Neural progenitor cell (in vitro differentiated cells): ENCODE measurements around the gene DEAF1. TPM values are rescaled to one million over a fixed set of nuclear protein-coding genes. Genes with fewer than 3 reads are reported as not detected.
A peak's percentile ranks its signal among the peaks of the same experiment; 100 is the strongest.

ENCODE experiments used
- DNase-seq: peaks from one replicate; pipeline ENCODE4 v3.0.0-alpha.2; 2016; ENCODE audit warnings: low spot score
- H2AFZ ChIP-seq: fragments of 200-600 bp; sonication (generic); replicated peaks from 2 replicates; pipeline ENCODE4 v1.6.1; 2016; ENCODE audit warnings: antibody characterized with exemption
- H3F3A ChIP-seq: fragments of 200-600 bp; sonication (generic); 2 replicates; pipeline ENCODE4 v1.6.1; 2016; ENCODE audit warnings: antibody characterized with exemption, low read depth
- H3K27ac ChIP-seq: fragments of 200-600 bp; sonication (generic); 2 replicates; pipeline ENCODE4 v1.5.1; 2016; ENCODE audit warnings: mild to moderate bottlenecking
- H3K27me3 ChIP-seq: fragments of 200-600 bp; sonication (generic); 2 replicates; pipeline ENCODE4 v1.6.1; 2016; ENCODE audit warnings: mild to moderate bottlenecking, moderate library complexity
- H3K36me3 ChIP-seq: fragments of 200-600 bp; sonication (generic); 2 replicates; pipeline ENCODE4 v1.5.1; 2016
- H3K4me1 ChIP-seq: fragments of 200-600 bp; sonication (generic); 2 replicates; pipeline ENCODE4 v1.6.1; 2016; ENCODE audit warnings: mixed run types
- H3K4me2 ChIP-seq: fragments of 200-600 bp; sonication (generic); 2 replicates; pipeline ENCODE4 v1.6.1; 2016
- H3K4me3 ChIP-seq: fragments of 200-600 bp; sonication (generic); 2 replicates; pipeline ENCODE4 v1.5.1; 2016
- H3K79me2 ChIP-seq: fragments of 200-600 bp; sonication (generic); 2 replicates; pipeline ENCODE4 v1.6.1; 2016; ENCODE audit warnings: low read depth
- H3K9ac ChIP-seq: fragments of 200-600 bp; sonication (generic); 2 replicates; pipeline ENCODE4 v1.6.1; 2016
- H3K9me3 ChIP-seq: fragments of 200-600 bp; sonication (generic); 2 replicates; pipeline ENCODE4 v1.5.1; 2016; ENCODE audit warnings: low read depth
- H4K20me1 ChIP-seq: fragments of 200-600 bp; sonication (generic); 2 replicates; pipeline ENCODE4 v1.6.1; 2016; ENCODE audit warnings: low read depth
- H3K27ac Mint-ChIP-seq: 3 replicates; pipeline ENCODE4 v1.8.0; 2021; ENCODE audit warnings: mixed read lengths
- H3K27me3 Mint-ChIP-seq: 2 replicates; pipeline ENCODE4 v1.8.0; 2022; ENCODE audit warnings: low read depth, mild to moderate bottlenecking, inconsistent platforms, moderate library complexity, mixed read lengths; ENCODE audit not compliant: insufficient read depth
- H3K36me3 Mint-ChIP-seq: 3 replicates; pipeline ENCODE4 v1.8.0; 2021; ENCODE audit warnings: mixed read lengths
- H3K4me1 Mint-ChIP-seq: 3 replicates; pipeline ENCODE4 v1.8.0; 2021; ENCODE audit warnings: mixed read lengths
- H3K4me3 Mint-ChIP-seq: 3 replicates; pipeline ENCODE4 v1.8.0; 2021; ENCODE audit warnings: mild to moderate bottlenecking, moderate library complexity, mixed read lengths
- H3K9me3 Mint-ChIP-seq: 3 replicates; pipeline ENCODE4 v1.8.0; 2020; ENCODE audit warnings: mixed read lengths
- CTCF ChIP-seq: fragments of 200-600 bp; sonication (generic); IDR thresholded peaks from 2 replicates; pipeline ENCODE4 v1.5.1; 2017; ENCODE audit warnings: antibody characterized with exemption, mild to moderate bottlenecking
- EZH2 ChIP-seq: fragments of 200-600 bp; sonication (generic); IDR thresholded peaks from 2 replicates; pipeline ENCODE4 v1.6.1; 2017; ENCODE audit warnings: antibody characterized with exemption, mild to moderate bottlenecking, moderate library complexity
- EZH2phosphoT487 ChIP-seq: fragments of 200-600 bp; sonication (generic); IDR thresholded peaks from 2 replicates; pipeline ENCODE4 v1.6.1; 2017; ENCODE audit warnings: antibody characterized with exemption
- total RNA-seq: library from RNA; depleted of rRNA; stranded (reverse); fragments of >200 nt; gene quantifications from 2 replicates; pipeline ENCODE4 v1.2.3, GENCODE V29; 2015; ENCODE audit warnings: low replicate concordance

DEAF1 gene
- total RNA-seq, 1 donor from 2014 or later: 38.4 TPM

- Histone ChIP-seq H3K27ac (no peak overlapping the region), H3F3A (peaks cover 24% of the 10 kb centered on the region), H2AFZ (no peak overlapping the region), H3K4me3 (no peak overlapping the region), H3K4me2 (no peak overlapping the region), H3K27me3 (no peaks in the 10 kb centered on the region), H3K4me1 (peaks cover 8% of the 10 kb centered on the region), H3K79me2 (peaks cover 21% of the 10 kb centered on the region), H3K9ac (no peak overlapping the region), H4K20me1 (peaks cover 8% of the 10 kb centered on the region), H3K9me3 (no peaks in the 10 kb centered on the region), H3K36me3 (no peaks in the 10 kb centered on the region)
- H3K27ac Mint-ChIP-seq: no peak overlapping the region
- peaks cover 17% of the 10 kb centered on the region for H3K4me1 Mint-ChIP-seq
- peaks cover 4% of the 10 kb centered on the region for H3K36me3 Mint-ChIP-seq
- peaks cover 8% of the 10 kb centered on the region for H3K27me3 Mint-ChIP-seq
- TF ChIP-seq EZH2phosphoT487: no peak
- no peak for TF ChIP-seq CTCF
- TF ChIP-seq EZH2: no peak
- DNase-seq: no peak
- no peaks in the 10 kb centered on the region for H3K9me3 Mint-ChIP-seq
- H3K4me3 Mint-ChIP-seq: no peak overlapping the region
Measured at GRCh38 chr11:699116-699508, 4.1 kb upstream of the DEAF1 start.

- H3K27ac Mint-ChIP-seq: no peak overlapping the region
- H3K4me1 Mint-ChIP-seq: peaks cover 19% of the 10 kb centered on the region
- TF ChIP-seq EZH2phosphoT487 (no peak), CTCF (no peak), EZH2 (no peak)
- H3K9me3 ChIP-seq: no peaks in the 10 kb centered on the region
- DNase-seq: no peak
- peaks cover 8% of the 10 kb centered on the region for H3K27me3 Mint-ChIP-seq
- H3K36me3 Mint-ChIP-seq: peaks cover 4% of the 10 kb centered on the region
- H3K27me3 ChIP-seq: no peaks in the 10 kb centered on the region
- peaks cover 24% of the 10 kb centered on the region for H3F3A ChIP-seq
- no peaks in the 10 kb centered on the region for H3K9me3 Mint-ChIP-seq
- no peak overlapping the region for H3K27ac ChIP-seq
- H3K4me2 ChIP-seq: no peak overlapping the region
- no peak overlapping the region for H3K4me3 ChIP-seq
- peaks cover 26% of the 10 kb centered on the region for H3K79me2 ChIP-seq
- peaks cover 14% of the 10 kb centered on the region for H3K4me1 ChIP-seq
- H4K20me1 ChIP-seq: peaks cover 7% of the 10 kb centered on the region
- H3K4me3 Mint-ChIP-seq: no peak overlapping the region
- H2AFZ ChIP-seq: no peak overlapping the region
- no peaks in the 10 kb centered on the region for H3K36me3 ChIP-seq
- H3K9ac ChIP-seq: no peak overlapping the region
Measured at GRCh38 chr11:698493-699115, 3.6 kb upstream of the DEAF1 start.

GRCh38 chr11:697811-698311 lies 2.8 kb upstream of the DEAF1 start:
- H3K4me1 ChIP-seq: peaks cover 21% of the 10 kb centered on the region
- no peak overlapping the region for H3K27ac Mint-ChIP-seq
- H3K9me3 ChIP-seq: no peaks in the 10 kb centered on the region
- H3K9me3 Mint-ChIP-seq: peaks cover 2% of the 10 kb centered on the region
- peaks cover 6% of the 10 kb centered on the region for H3K27me3 Mint-ChIP-seq
- no peak overlapping the region for H3K4me2 ChIP-seq
- H3K79me2 ChIP-seq: peaks cover 33% of the 10 kb centered on the region
- H3K27me3 ChIP-seq: no peaks in the 10 kb centered on the region
- no peak for TF ChIP-seq EZH2phosphoT487
- no peak for TF ChIP-seq CTCF
- TF ChIP-seq EZH2: no peak
- H3K4me1 Mint-ChIP-seq: peaks cover 26% of the 10 kb centered on the region
- peak overlapping the region; percentile 42 for H3K9ac ChIP-seq
- no peaks in the 10 kb centered on the region for H3K36me3 ChIP-seq
- peak overlapping the region; percentile 92 for H3K4me3 Mint-ChIP-seq
- H3K4me3 ChIP-seq: no peak overlapping the region
- peaks cover 24% of the 10 kb centered on the region for H3F3A ChIP-seq
- H2AFZ ChIP-seq: no peak overlapping the region
- peak overlapping the region; percentile 64 for H3K27ac ChIP-seq
- H4K20me1 ChIP-seq: peaks cover 14% of the 10 kb centered on the region
- H3K36me3 Mint-ChIP-seq: peaks cover 4% of the 10 kb centered on the region
- DNase-seq: no peak
